Activated T-cell treated with anti-CD3 and anti-CD28 coated beads for 4 hours (primary cell): ENCODE data around the gene BLVRA.
A peak's percentile ranks its signal among the peaks of the same experiment; 100 is the strongest.

ENCODE experiments used
- DNase-seq: peaks from one replicate; pipeline ENCODE4 v3.0.0-alpha.2; 2020

The BLVRA gene

GRCh38 chr7:43750016-43750887, 8.2 kb upstream of the BLVRA start:
- DNase-seq: no peak

GRCh38 chr7:43752411-43752810, 6.1 kb upstream of the BLVRA start:
- no peak for DNase-seq

- DNase-seq: no peak
These were observed 5.1 kb upstream of the BLVRA start for GRCh38 chr7:43753271-43753810.

- DNase-seq: no peak
These were observed 4.6 kb upstream of the BLVRA start for GRCh38 chr7:43753843-43754242.

GRCh38 chr7:43754596-43754995, 3.9 kb upstream of the BLVRA start:
- no peak for DNase-seq

GRCh38 chr7:43756368-43757072, 2.0 kb upstream of the BLVRA start:
- DNase-seq: no peak

- no peak for DNase-seq
These were observed 1.3 kb upstream of the BLVRA start for GRCh38 chr7:43757073-43757720.

GRCh38 chr7:43758822-43759683, 573 bp downstream of the BLVRA start:
- no peak for DNase-seq

GRCh38 chr7:43760861-43761260, 2.4 kb downstream of the BLVRA start:
- DNase-seq: no peak

- DNase-seq: no peak
These were observed 2.9 kb downstream of the BLVRA start for GRCh38 chr7:43761382-43761781.

GRCh38 chr7:43761938-43762692, 3.6 kb downstream of the BLVRA start:
- DNase-seq: no peak

- no peak for DNase-seq
These were observed 4.7 kb downstream of the BLVRA start for GRCh38 chr7:43763183-43763582.

- peak; percentile 48 for DNase-seq
These were observed 5.7 kb downstream of the BLVRA start for GRCh38 chr7:43764039-43764761.

- DNase-seq: no peak
These were observed 6.5 kb downstream of the BLVRA start for GRCh38 chr7:43764807-43765491.

GRCh38 chr7:43766564-43766963, 8.1 kb downstream of the BLVRA start:
- no peak for DNase-seq

- DNase-seq: no peak
These were observed 8.8 kb downstream of the BLVRA start for GRCh38 chr7:43767311-43767710.

- DNase-seq: no peak
These were observed 9.9 kb downstream of the BLVRA start for GRCh38 chr7:43768201-43768886.

- DNase-seq: no peak
These were observed 10.4 kb downstream of the BLVRA start for GRCh38 chr7:43768887-43769272.

- DNase-seq: no peak
These were observed 10.8 kb downstream of the BLVRA start for GRCh38 chr7:43769281-43769680.
